ENCODE measurements around the gene SNX3. TPM values are rescaled to one million over a fixed set of nuclear protein-coding genes. Genes with fewer than 3 reads are reported as not detected.

SNX3 gene
- total RNA-seq, 1 experiment from 2014 or later = 80.7 TPM

- no peak for DNase-seq
Measured at GRCh38 chr6:108242259-108242658, 18.6 kb downstream of the SNX3 start.

More at GRCh38 chr6:108242259-108242658, 18.6 kb downstream of the SNX3 start:
- Mint-ChIP-seq H3K4me3 (no peak overlapping the region), H3K27ac (peak overlapping the region in 1 of 3 experiments; percentile 38; a peak in 1 of 7 replicates), H3K36me3 (ENCODE audit: insufficient read depth in 1 of 3, low read depth in 3 of 3) (peaks cover 27 to 42% (median 41%) of the 10 kb centered on the region in 3 experiments), H3K27me3 (ENCODE audit: low read depth) (no peaks in the 10 kb centered on the region), H3K9me3 (peaks cover 3 to 15% of the 10 kb centered on the region in 2 experiments; a peak in 4 of 5 replicates), H3K4me1 (peaks cover 14 to 19% of the 10 kb centered on the region in 2 experiments)
- 0 out of 2 replicates have a peak, but pooled peaks cover 3% of the 10 kb centered on the region for H3K79me2 ChIP-seq (ENCODE audit: insufficient read depth, low read length)
- H3K18ac ChIP-seq (ENCODE audit: insufficient read length, low read depth, low read length) = no peak overlapping the region
- H3K23me2 ChIP-seq (ENCODE audit: insufficient read length, low read depth, low read length, poor library complexity, severe bottlenecking) = no peaks in the 10 kb centered on the region
- H3K56ac ChIP-seq (ENCODE audit: insufficient read length, low read depth, low read length) = no peak overlapping the region
- H2BK120ac ChIP-seq (ENCODE audit: low read depth, low read length, poor library complexity, severe bottlenecking) = no peak overlapping the region
- no peak overlapping the region for H2BK20ac ChIP-seq (ENCODE audit: low read depth, low read length, poor library complexity, severe bottlenecking)
- no peaks in the 10 kb centered on the region for H3K27me3 ChIP-seq (ENCODE audit: insufficient read depth, low read length)
- no peak overlapping the region for H4K5ac ChIP-seq (ENCODE audit: insufficient read length, low read depth, low read length)
- no peak overlapping the region for H3K4ac ChIP-seq (ENCODE audit: low read depth, low read length)
- no peak overlapping the region for H3K23ac ChIP-seq (ENCODE audit: insufficient read length, low read depth, low read length)
- H2BK15ac ChIP-seq (ENCODE audit: low read depth, low read length) = no peak overlapping the region
- no peak overlapping the region for H3T11ph ChIP-seq (ENCODE audit: low read length)
- no peaks in the 10 kb centered on the region for H3K9me3 ChIP-seq (ENCODE audit: control insufficient read depth, low read depth, low read length)
- no peak for TF ChIP-seq CTCF (conservative IDR thresholded peaks at IDR 0.05)
- H2AFZ ChIP-seq (ENCODE audit: low read length) = no peak overlapping the region
- H3K27ac ChIP-seq (ENCODE audit: insufficient read length, low read depth, low read length) = no peak overlapping the region
- no peak overlapping the region for H4K91ac ChIP-seq (ENCODE audit: insufficient read length, low read depth, low read length)
- no CpG with 5 or more reads among the region's 2 CpGs for WGBS (ENCODE audit: extremely low coverage, insufficient read length, low lambda C conversion rate)
- no peaks in the 10 kb centered on the region for H3K79me1 ChIP-seq (ENCODE audit: insufficient read depth, low read depth, low read length, poor library complexity, severe bottlenecking)
- no peaks in the 10 kb centered on the region for H3K4me1 ChIP-seq (ENCODE audit: insufficient read depth, low read length)
- H3K9ac ChIP-seq (ENCODE audit: extremely low read depth, insufficient read length, low read length) = no peak overlapping the region
- no peaks in the 10 kb centered on the region for H4K20me1 ChIP-seq (ENCODE audit: control insufficient read depth, insufficient read depth, insufficient read length)
- H3K14ac ChIP-seq (ENCODE audit: insufficient read depth, low read length) = no peak overlapping the region
- H2BK5ac ChIP-seq (ENCODE audit: insufficient read length, low read length) = no peak overlapping the region
- H2AK5ac ChIP-seq (ENCODE audit: insufficient read length, low read length) = no peak overlapping the region
- no peak overlapping the region for H4K8ac ChIP-seq (replicated peaks; ENCODE audit: insufficient read length, low read depth, low read length)
- H2BK12ac ChIP-seq (ENCODE audit: insufficient read length, low read depth, low read length) = no peak overlapping the region
- no peak overlapping the region for H3K4me2 ChIP-seq (ENCODE audit: insufficient read depth, insufficient read length, low read length)

Measured in H9 (cell line).